Stimulated activated CD8-positive, alpha-beta memory T cell treated with anti-CD3 and anti-CD28 coated beads, Interleukin-4, amount 100 ng/mL, for 48 hours (primary cell): Measurements from ENCODE around the gene MUC5AC.

Experiments
- DNase-seq: peaks from one replicate; pipeline ENCODE4 v3.0.0-alpha.2; 2020

MUC5AC gene

GRCh38 chr11:1121331-1121812, 36.4 kb upstream of the MUC5AC start:
- DNase-seq: peak; percentile 17

DNA sequence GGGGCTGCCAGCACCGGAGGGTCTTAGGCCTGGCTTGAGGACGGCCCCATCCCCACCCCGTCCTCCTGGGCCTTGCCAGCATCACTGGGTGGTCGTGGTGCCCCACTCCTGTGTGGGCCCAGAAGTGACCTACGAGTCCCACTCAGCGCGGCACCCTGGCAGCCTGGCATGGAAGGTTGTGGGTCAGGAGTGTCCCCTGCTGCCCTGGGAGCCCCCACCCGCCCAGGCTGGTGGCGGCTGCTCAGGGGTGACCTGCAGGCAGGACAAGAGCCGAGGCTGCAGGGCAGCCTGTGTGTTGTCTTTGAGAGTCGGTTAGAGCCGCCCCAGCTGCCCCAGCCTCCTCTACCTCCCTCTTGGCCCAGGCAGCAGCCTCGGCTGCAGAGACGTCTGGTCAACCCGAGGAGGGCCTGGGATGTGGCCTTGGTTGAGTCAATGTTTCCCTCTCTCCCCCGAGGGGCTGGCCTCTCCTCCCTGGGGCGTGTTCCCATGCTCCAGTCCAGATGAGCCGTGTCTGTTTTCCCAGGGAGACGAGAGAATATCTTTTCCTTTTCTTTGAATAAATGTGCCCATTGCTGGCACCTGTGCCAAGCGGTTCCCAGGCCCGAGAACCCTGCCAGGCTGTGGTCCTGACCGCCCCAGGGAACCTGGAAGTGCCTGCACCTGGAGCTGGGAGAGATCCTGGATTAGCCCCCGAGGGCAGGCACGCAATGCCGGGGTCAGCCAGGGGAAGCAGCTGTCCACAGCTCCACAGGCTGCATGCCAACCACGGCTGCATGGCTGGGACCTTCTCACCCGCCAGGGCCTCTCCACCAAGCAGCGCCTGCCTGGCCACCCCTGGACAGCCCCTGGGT, 35.7 kb upstream of the MUC5AC start:
- DNase-seq: peak; percentile 19

DNA sequence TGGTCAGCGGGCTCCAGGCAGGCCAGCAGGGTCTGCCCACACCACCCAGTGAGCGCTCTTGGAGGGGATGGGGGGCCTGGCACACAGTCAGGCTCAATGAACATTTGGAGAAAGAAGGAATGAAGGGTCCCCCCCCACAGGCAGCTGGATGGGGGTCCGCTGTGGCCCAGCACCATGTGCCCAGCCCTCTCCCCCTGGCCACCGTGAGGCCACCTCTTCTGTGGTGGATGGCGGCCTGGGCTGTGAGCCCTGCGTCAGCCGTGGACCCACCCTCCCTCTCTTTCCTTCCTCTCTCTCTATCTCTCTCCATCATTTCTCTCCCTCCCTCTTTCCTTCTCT, 35.1 kb upstream of the MUC5AC start:
- DNase-seq: no peak

- no peak for DNase-seq
Observed at GRCh38 chr11:1123970-1124369, 33.8 kb upstream of the MUC5AC start.

- no peak for DNase-seq
Observed at GRCh38 chr11:1125803-1126202, 31.9 kb upstream of the MUC5AC start.

DNA sequence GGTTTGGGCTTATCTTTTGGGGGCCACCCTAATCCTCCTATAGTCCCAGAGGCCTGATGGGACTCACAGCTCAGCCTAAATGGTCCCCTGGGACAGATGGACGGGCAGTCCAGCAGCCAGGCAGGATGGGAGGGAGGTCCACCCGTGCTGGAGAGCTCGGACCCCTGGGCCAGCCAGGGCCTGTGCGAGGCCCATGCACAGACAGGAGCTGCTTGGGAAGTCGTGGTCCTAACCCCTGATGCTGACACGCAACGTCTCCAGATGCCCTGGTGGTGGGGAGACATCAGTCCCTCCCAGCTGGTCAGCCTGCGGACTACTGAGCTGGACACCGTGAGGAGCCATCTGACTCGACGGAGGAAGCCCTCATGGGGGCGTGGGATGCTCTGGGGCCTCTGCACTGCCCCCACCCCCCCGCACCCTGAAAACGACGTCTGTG, 31.2 kb upstream of the MUC5AC start:
- no peak for DNase-seq

DNA sequence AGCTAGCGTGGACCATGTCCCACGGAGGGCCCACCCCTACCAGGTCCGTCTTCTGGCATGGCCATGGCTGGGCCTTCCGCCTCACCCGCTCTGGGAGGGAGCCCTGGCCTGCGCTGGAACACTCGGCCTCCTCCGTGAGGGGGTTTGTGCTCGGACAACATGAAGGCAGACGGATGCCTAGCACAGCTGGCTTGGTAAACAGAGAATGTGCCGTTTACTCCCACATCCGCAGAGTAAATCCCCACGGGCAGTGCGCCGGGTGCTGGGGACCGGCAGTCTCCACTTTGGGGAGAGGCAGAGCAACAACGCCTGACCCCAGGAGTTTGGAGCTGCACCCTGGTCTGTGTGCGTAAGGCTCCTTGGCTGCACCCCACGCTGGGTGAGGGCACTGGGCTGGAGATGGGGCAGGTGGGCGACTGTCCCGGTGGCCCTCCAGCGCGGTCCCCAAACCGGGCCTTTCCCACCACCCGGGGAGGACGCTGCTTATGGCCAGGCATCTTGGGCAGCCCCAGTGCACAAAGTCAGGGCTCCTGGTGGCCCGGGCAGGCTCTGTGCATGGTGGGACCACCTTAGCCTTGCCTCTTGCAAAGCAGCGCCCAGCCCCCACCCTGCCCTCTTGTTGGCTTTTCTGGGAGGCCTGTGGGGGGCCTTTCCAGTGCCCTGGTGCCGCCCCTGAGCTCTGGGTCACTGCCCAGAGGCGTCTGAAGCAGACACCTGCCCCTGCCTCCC, 30.7 kb upstream of the MUC5AC start:
- DNase-seq: peak; percentile 6

DNA sequence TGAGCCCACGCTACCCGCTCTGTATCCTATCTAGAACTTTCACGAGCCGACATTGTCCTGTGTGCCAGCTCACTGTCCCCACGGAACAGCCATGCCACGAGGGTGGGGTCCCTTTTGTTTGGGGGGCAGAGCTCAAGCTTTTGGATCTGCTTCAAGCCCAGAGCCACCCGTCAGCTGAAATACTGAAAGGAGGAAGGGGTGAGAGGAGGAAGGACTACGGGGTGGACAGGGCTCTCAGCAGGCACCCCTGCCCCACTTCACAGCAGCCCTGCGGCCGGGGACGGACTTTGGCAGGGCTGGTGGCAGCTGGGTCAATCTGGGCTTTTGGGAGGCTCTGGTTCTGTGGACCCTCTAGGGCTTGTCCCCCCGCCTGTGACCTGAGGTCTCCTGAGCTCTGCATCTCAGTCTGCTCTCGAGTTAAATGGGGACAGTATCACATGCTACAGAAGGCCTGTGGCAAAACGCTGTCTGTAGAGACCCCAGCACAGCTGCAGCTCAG, 30.0 kb upstream of the MUC5AC start:
- peak; percentile 10 for DNase-seq

- DNase-seq: peak; percentile 10
Observed at GRCh38 chr11:1128311-1129142, 29.2 kb upstream of the MUC5AC start.

DNA sequence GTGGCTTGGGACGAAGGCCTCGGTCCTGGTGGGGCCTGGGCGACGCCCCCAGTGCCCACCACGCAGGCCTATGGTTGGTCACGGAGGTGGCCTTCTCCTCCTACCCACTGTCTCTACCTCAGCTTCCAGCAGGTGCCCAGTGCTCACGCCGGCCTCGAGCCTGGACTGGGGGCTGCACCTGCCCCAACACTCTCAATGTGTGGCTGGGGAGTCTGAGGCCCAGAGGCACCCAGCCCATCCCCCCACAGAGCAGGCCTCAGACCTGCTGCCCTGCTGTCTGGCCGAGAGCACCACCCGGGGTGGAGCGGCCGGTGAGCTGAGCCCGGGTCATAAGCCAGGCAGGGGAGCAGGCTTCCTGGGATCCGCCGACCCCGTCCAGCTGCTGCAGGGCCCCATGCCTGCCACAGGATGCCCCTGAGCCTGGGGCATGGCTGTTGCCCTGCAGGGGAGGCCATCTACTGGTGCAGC, 28.6 kb upstream of the MUC5AC start:
- DNase-seq: no peak

- peak; percentile 14 for DNase-seq
Observed at GRCh38 chr11:1129611-1130160, 28.1 kb upstream of the MUC5AC start.

DNA sequence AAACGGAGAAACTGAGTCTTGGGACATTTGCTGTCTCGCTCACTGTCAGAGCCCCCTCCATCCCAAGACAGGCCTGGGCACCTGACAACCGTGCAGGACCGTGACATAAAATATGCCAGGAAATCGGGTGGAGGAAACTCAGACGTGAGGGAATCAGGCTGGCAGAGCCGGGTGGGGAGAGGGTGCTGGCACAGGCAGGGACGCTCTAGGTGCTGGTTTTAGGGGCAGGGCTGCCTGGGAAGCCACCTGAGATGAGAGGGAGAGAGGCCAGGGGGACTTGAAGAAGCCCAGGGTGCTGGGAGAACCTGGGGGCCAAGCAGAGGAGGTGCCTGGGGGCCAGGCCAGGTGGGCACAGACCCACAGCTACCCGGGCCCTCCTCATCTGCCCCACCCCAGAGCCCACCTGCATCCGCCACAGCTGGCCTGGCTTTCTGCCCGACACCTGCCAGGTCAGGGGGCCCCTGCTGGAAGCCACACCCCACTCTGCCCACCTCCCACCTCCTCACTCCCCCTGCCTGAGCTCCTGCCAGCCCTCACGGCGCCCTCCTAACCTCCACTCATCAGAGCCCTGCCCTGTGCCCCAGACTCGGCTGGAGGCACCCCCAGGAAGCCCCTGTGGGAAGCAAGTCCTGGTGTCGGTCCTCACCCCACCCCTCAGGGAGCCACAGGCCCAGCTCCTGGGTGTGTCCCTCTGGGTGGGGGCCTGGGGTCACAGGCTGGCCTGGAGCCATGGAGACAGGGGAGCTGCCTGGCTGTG, 27.3 kb upstream of the MUC5AC start:
- DNase-seq: peak; percentile 4

GRCh38 chr11:1131033-1131911, 26.5 kb upstream of the MUC5AC start:
- peak; percentile 9 for DNase-seq

GRCh38 chr11:1134848-1135445, 22.8 kb upstream of the MUC5AC start:
- DNase-seq: no peak

GRCh38 chr11:1138097-1138496, 19.7 kb upstream of the MUC5AC start:
- peak; percentile 40 for DNase-seq

- peak; percentile 22 for DNase-seq
Observed at GRCh38 chr11:1139441-1140083, 18.2 kb upstream of the MUC5AC start.

- DNase-seq: peak; percentile 10
Observed at GRCh38 chr11:1140642-1141490, 16.9 kb upstream of the MUC5AC start.

DNA sequence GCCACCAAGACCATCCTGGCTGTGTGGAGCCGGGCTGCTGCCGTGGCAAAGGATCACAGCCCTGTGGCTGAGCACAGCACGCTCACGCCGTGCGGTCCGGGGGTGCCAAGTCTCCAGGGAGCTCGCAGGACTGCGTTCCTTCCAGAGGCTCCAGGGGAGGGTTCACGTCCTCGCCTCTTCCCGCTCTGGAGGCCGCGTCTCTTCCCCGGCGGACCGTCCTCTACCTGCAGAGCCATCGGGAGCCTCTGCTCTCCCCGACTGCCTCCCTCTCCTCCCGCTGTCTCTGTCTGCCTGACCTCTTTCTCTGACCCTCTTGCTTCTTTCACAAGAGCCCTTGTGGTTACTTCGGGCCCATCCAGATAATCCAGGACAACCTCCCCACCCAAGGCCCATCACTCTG, 11.4 kb upstream of the MUC5AC start:
- DNase-seq: peak; percentile 12

DNA sequence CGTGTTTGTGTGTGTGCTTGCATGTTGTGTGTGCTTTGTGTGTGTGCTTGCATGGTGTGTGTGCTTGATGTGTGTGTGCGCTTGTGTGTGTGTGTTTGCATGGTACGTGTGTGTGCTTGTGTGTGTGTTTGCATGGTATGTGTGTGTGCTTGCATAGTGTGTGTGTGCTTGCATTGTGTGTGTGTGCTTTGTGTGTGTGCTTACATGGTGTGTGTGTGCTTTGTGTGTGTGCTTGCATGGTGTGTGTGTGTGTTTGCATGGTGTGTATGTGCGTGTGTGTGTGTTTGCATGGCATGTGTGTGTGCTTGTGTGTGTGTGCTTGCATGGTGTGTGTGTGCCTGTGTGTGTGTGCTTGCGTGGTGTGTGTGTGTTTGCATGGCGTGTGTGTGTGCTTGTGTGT, 10.0 kb upstream of the MUC5AC start:
- DNase-seq: no peak
